GM18505 (cell line): Measurements from ENCODE around the gene CCDC73.

Experiments
- ATAC-seq: cut with Tn5 transposase; IDR thresholded peaks from one replicate; pipeline ENCODE4 v1.9.1; 2021; ENCODE audit not compliant: unreplicated experiment
- POLR2A ChIP-seq: IDR thresholded peaks from 4 replicates; pipeline ENCODE4 v1.6.1; 2011; ENCODE audit warnings: borderline replicate concordance; ENCODE audit not compliant: insufficient read depth, insufficient read length; ENCODE audit errors: extremely low read depth

CCDC73 gene

GRCh38 chr11:32705309-32706033 is 89.0 kb downstream of the CCDC73 start:
- ATAC-seq: no peak
- no peak for TF ChIP-seq POLR2A

GRCh38 chr11:32704775-32705174 is 89.7 kb downstream of the CCDC73 start:
- no peak for TF ChIP-seq POLR2A

GRCh38 chr11:32704261-32704660 is 90.2 kb downstream of the CCDC73 start:
- ATAC-seq: no peak
- no peak for TF ChIP-seq POLR2A

More at GRCh38 chr11:32704775-32705174, 89.7 kb downstream of the CCDC73 start:
- ATAC-seq: no peak

GRCh38 chr11:32701616-32702015 is 92.8 kb downstream of the CCDC73 start:
- no peak for ATAC-seq
- no peak for TF ChIP-seq POLR2A

- TF ChIP-seq POLR2A: no peak
- ATAC-seq: no peak
Measured at GRCh38 chr11:32698579-32698978, 95.9 kb downstream of the CCDC73 start.

GRCh38 chr11:32671051-32671450 is 123.4 kb downstream of the CCDC73 start:
- no peak for ATAC-seq
- TF ChIP-seq POLR2A: no peak

- TF ChIP-seq POLR2A: no peak
Measured at GRCh38 chr11:32659672-32660071, 134.8 kb downstream of the CCDC73 start.

GRCh38 chr11:32658639-32659406 is 135.6 kb downstream of the CCDC73 start:
- no peak for ATAC-seq
- no peak for TF ChIP-seq POLR2A

More at GRCh38 chr11:32659672-32660071, 134.8 kb downstream of the CCDC73 start:
- ATAC-seq: no peak

GRCh38 chr11:32643526-32643925 is 150.9 kb downstream of the CCDC73 start:
- no peak for TF ChIP-seq POLR2A
- ATAC-seq: no peak

GRCh38 chr11:32641361-32641760 is 153.1 kb downstream of the CCDC73 start:
- ATAC-seq: no peak
- TF ChIP-seq POLR2A: no peak

GRCh38 chr11:32635819-32636218 is 158.6 kb downstream of the CCDC73 start:
- no peak for ATAC-seq
- no peak for TF ChIP-seq POLR2A

- ATAC-seq: no peak
- no peak for TF ChIP-seq POLR2A
Measured at GRCh38 chr11:32630844-32631243, 163.6 kb downstream of the CCDC73 start.

- TF ChIP-seq POLR2A: no peak
- ATAC-seq: no peak
Measured at GRCh38 chr11:32616903-32617302, 177.6 kb downstream of the CCDC73 start.

GRCh38 chr11:32615422-32615821 is 179.0 kb downstream of the CCDC73 start:
- no peak for TF ChIP-seq POLR2A
- no peak for ATAC-seq
